AG09319 (cell line): ENCODE data around the gene CEND1.

Source experiments
- DNase-seq: peaks from one replicate; pipeline ENCODE4 v3.0.0-alpha.2; 2010; ENCODE audit warnings: low read depth; ENCODE audit errors: extremely low read depth
- TF ChIP-seq, protein P1 (sequence below): IDR thresholded peaks from 2 replicates; pipeline ENCODE4 v1.5.1; 2011; ENCODE audit warnings: low read depth, mild to moderate bottlenecking, inconsistent platforms, low read length, moderate library complexity

CEND1 gene

DNA sequence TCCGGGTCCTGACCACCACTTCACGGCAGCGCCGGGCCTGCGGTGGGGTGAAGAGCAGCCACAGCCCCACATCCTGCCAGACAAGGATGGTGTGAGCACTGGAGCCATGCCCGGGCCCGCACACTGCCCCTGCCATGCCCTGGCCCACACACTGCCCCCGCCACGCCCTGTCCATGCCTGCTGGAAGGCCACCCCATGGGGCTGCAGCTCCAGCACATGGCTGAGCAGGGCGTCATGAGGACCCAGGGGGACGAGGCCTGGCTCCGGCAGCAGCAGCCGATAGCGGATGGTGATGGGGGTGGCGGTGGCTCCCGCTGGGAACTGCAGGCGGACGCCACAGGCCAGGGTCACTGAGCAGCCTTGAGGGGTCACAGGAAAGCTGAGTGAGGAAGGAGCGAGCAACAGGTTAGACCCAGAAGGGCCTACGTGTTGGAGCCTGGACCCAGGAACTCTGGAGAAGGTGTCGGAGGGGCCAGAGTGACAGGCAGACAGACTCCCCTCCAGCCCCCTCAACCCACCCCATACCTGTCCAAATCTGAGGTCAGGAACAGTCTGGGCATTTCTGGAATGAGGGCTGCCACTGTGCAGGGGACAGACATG, 12.2 kb upstream of the CEND1 start:
- no peak for DNase-seq
- TF ChIP-seq, protein P1, sequence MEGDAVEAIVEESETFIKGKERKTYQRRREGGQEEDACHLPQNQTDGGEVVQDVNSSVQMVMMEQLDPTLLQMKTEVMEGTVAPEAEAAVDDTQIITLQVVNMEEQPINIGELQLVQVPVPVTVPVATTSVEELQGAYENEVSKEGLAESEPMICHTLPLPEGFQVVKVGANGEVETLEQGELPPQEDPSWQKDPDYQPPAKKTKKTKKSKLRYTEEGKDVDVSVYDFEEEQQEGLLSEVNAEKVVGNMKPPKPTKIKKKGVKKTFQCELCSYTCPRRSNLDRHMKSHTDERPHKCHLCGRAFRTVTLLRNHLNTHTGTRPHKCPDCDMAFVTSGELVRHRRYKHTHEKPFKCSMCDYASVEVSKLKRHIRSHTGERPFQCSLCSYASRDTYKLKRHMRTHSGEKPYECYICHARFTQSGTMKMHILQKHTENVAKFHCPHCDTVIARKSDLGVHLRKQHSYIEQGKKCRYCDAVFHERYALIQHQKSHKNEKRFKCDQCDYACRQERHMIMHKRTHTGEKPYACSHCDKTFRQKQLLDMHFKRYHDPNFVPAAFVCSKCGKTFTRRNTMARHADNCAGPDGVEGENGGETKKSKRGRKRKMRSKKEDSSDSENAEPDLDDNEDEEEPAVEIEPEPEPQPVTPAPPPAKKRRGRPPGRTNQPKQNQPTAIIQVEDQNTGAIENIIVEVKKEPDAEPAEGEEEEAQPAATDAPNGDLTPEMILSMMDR = no peak

DNA sequence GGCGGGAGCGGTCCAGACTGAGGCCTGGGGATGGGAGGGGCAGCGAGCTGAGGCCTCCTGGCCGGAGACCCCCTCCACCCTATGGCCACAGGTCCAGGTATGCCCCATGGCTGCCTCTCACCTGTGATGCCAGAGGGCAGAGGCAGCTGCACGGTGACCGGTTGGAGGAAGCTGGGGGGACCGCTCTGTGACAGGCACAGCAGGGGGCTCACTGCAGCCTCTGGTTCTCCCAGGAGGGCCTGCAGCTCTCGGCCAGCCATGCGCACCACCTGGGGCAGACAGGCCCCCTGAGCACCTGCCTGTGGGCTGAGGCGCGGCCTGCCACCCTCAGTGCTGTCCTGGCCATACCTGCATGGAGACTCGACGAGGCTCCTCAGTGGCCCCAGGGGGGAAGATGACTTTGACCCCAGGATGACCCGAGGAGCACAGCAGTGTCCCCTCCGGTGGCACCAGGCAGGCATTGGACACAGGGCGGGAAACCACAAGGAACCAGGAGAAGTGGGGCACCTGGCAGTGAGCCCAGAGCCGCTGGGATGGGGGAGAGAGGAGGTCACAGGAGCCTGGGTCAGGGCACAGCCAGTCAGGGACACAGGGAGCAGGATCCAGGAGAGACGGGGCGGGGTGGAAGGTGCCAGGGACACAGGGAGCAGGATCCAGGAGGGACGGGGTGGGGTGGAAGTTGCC, 11.3 kb upstream of the CEND1 start:
- no peak for DNase-seq
- TF ChIP-seq, protein P1 = no peak

DNA sequence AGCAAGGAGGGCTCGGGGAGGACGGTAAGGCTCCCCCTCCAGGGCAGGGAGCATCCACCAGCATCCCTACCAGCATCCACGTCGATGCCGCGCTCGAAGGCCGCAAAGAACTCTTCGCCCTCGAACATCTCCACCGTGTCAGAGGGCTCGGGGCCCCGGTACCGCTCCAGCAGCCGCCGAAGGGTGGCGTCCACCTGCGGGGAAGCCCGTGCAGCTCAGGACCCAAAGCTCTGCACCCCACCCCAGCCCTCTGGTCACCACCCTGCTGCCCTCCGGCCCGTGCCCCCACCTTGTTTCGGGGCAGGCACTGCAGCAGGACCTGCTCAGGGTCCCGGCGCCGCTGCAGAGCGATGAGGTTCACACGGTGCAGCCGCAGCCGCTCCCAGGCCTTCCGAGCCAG, 10.6 kb upstream of the CEND1 start:
- DNase-seq = no peak
- TF ChIP-seq, protein P1 = no peak

DNA sequence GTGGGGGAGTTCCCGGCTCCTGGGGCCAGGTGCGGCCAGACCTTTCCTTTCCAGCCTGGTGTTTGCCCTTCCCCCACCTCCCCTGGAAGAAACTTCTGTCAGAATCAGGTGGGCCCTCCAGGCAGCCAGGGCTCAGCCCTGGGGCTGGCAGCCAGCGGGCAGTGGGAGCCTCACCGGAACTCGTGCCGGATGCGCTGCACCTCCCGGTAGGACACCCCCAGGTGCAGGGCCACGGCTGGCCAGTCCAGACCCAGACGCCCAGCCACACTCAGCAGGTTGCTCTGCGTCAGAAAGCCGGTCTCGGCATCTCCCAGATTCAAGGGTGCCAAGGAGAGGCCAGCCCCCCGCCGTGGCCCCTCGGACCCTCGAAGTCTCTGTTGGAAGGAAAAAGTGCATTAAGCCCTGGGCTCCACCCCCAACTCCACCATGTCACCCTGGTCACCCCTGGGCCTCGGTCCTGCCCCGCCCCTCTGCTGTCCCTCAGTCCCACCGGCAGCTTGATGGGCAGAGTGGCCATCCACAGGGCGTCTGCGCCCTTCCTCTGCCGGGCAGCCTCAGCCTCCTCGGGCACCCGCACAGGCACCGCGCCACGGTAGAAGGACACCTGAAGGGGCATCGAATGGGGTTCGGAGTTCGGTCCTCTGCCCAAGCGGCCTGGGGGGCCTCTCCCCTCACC, 9.9 kb upstream of the CEND1 start:
- TF ChIP-seq, protein P1 = no peak
- no peak for DNase-seq

DNA sequence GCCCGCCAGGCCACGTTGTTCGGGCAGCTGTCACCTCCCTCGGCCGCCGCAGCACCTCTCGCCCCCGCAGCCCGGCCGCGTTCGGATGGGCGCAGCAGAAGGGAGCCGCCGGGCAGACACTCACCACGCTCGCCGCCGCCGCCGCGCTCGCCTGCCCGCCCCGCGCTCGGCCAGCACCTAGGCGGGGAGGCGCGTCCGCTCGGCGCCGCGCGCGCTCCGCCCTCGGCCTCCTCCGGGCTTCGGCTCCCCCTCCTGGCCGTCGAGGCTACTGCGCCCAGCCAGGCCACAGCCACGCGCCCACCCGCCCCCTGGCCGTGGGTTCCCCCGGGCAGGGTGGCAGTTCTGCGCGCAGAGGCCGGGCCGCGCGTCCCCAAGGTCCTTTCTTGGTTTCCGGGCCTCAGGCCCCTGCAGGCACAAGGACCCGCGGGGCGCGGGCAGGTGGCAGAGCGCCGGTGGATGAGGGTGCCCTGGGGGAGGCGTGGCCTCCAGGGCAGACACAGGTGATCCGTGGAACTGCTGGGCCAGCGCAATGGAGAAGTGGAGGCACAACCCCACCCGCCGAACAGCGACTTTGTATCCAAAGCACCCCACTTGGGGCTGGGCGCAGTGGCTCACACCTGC, 8.3 kb upstream of the CEND1 start, which contains the start of gene SLC25A22:
Gene SLC25A22, minus strand, starts transcription at position 189 of the 621 bp plus-strand sequence. CDS start 3,275 bp downstream, outside the sequence.
- no peak for DNase-seq
- TF ChIP-seq, protein P1 = peak; percentile 40

DNA sequence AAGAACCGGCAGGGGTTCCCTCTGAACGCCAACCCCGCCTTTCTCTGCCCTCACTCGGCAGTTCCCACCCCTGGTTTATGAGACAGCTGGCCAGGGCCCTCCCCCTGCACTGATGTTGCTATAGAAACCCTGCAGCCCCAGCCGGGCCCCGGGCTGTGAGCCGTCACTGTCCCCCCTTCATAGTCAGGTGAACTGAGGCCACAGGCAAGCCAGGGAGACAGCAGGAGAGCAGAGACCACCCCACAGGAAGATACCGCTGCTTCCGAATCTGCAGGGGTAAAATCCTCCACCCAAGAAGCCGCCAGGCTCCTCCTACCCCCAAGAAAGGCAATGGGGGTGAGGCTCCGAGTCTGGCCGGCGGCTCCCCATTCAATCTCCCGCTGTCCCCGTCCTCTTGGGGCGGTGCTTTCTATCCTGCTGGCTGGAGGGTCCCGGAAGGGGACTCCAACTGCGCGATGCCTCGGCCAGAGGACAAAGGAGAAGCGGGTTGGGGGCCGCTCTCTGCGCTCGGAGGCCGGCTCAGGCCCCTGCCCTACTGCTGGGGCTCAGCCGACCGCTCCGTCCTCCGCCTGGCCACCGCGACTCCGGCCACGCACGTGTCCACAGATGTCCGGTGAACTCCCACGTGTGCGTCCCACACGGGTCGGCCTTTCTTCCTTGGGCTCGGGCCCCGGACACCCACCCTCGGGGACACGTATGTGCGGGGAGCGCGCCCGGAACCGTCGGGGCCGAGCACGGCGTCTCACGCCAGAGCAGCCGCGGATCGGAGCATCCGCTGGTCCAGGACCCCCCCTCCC, 7.6 kb upstream of the CEND1 start:
- DNase-seq = no peak
- TF ChIP-seq, protein P1 = no peak
